Naive thymus-derived CD4-positive, alpha-beta T cell (primary cell): ENCODE data around the gene CCDC102A. TPM values are rescaled to one million over a fixed set of nuclear protein-coding genes. Genes with fewer than 3 reads are reported as not detected.
A peak's percentile ranks its signal among the peaks of the same experiment; 100 is the strongest.

Source experiments
- ATAC-seq: fragments of 150-1000 bp; cut with Tn5 transposase; 2 replicates; pipeline ENCODE4 v1.10.0; 2021; ENCODE audit warnings: mild to moderate bottlenecking, moderate library complexity
- CTCF ChIA-PET: fragments of 350-600 bp; sonication (Branson Sonifier 250); formaldehyde crosslinking; loops from one replicate; lab custom pipeline; 2021; ENCODE audit warnings: antibody characterized with exemption; lab: Charles Lee
- POLR2A ChIA-PET: fragments of 350-600 bp; sonication (Branson Sonifier 250); formaldehyde crosslinking; loops from one replicate; lab custom pipeline; 2021; ENCODE audit warnings: antibody characterized with exemption, inconsistent platforms; lab: Charles Lee
- DNase-seq, 9 donors: peaks; one replicate each; pipeline versions ENCODE4 v3.0.0 to v3.0.0-alpha.2; 2020 to 2022; ENCODE audit warnings: mixed read lengths in 1 of 9
- H3K27ac ChIP-seq: one replicate; pipeline ENCODE4 v1.7.0; 2013; ENCODE audit warnings: mild to moderate bottlenecking, low read depth, low read length, moderate library complexity
- H3K27me3 ChIP-seq, 2 donors: one replicate each; pipeline ENCODE4 v1.7.0; 2013; ENCODE audit warnings: low read length in 2 of 2, mild to moderate bottlenecking in 2 of 2, moderate library complexity in 2 of 2; ENCODE audit not compliant: control insufficient read depth in 2 of 2, insufficient read depth in 2 of 2
- H3K36me3 ChIP-seq, 3 experiments: 1 replicate in 2 of 3; 2 replicates in 1 of 3; pipeline ENCODE4 v1.7.0; 2013; ENCODE audit warnings: low read length in 3 of 3, mild to moderate bottlenecking in 3 of 3, moderate library complexity in 1 of 3; ENCODE audit not compliant: insufficient read depth in 3 of 3, control insufficient read depth in 2 of 3
- H3K4me1 ChIP-seq, 2 donors: one replicate each; pipeline ENCODE4 v1.7.0; 2013; ENCODE audit warnings: low read length in 2 of 2, mild to moderate bottlenecking in 2 of 2, moderate library complexity in 1 of 2; ENCODE audit not compliant: control insufficient read depth in 2 of 2, insufficient read depth in 2 of 2
- H3K4me3 ChIP-seq: 2 replicates; pipeline ENCODE4 v1.7.0; 2013; ENCODE audit warnings: mild to moderate bottlenecking, low read length
- H3K9me3 ChIP-seq, 3 experiments: 1 replicate in 2 of 3; 2 replicates in 1 of 3; pipeline ENCODE4 v1.7.0; 2013; ENCODE audit warnings: low read length in 3 of 3; ENCODE audit not compliant: control insufficient read depth in 2 of 3
- H3K27ac Mint-ChIP-seq, 9 donors: one replicate each; pipeline ENCODE4 v1.8.0; 2020 to 2022; ENCODE audit warnings: mixed read lengths in 9 of 9, mild to moderate bottlenecking in 8 of 9, moderate library complexity in 5 of 9, inconsistent platforms in 2 of 9
- H3K27me3 Mint-ChIP-seq, 5 donors: one replicate each; pipeline ENCODE4 v1.8.0; 2021 to 2022; ENCODE audit warnings: mixed read lengths in 5 of 5, mild to moderate bottlenecking in 1 of 5
- H3K36me3 Mint-ChIP-seq, 5 donors: one replicate each; pipeline ENCODE4 v1.8.0; 2020 to 2022; ENCODE audit warnings: mixed read lengths in 5 of 5, mild to moderate bottlenecking in 3 of 5, inconsistent platforms in 1 of 5
- H3K4me1 Mint-ChIP-seq, 7 donors: one replicate each; pipeline ENCODE4 v1.8.0; 2020 to 2022; ENCODE audit warnings: mixed read lengths in 7 of 7, mild to moderate bottlenecking in 3 of 7, inconsistent platforms in 1 of 7
- H3K4me3 Mint-ChIP-seq, 10 donors: one replicate each; pipeline ENCODE4 v1.8.0; 2020 to 2022; ENCODE audit warnings: mild to moderate bottlenecking in 10 of 10, mixed read lengths in 10 of 10, moderate library complexity in 6 of 10, inconsistent platforms in 2 of 10
- H3K9me3 Mint-ChIP-seq, 11 donors: one replicate each; pipeline ENCODE4 v1.8.0; 2020 to 2022; ENCODE audit warnings: mixed read lengths in 11 of 11, mild to moderate bottlenecking in 4 of 11, inconsistent platforms in 1 of 11, moderate library complexity in 1 of 11
- intact Hi-C, 2 donors: fragments of 100-400 bp; cut with micrococcal nuclease; formaldehyde crosslinking; loops; one replicate each; pipeline ENCODE4 v1.15.1; 2023
- polyA plus RNA-seq, 2 donors: library from polyadenylated mRNA; unstranded; fragments of 300-500 nt; fragmentation: Illumina TruSeq; gene quantifications; one replicate each; pipeline ENCODE4 v1.2.3, GENCODE V29; 2021
- total RNA-seq, 6 experiments: library from RNA in 5 of 6; stranded (reverse) in 5 of 6; gene quantifications; 1 replicate in 5 of 6; 2 replicates in 1 of 6; pipeline ENCODE4 v1.2.3 and lab custom pipeline; 2021 to 2026

The CCDC102A gene
- total and polyA plus RNA-seq, 7 experiments from 2014 or later: 3.0 to 12.7 (median 7.1) TPM

GRCh38 chr16:57531635-57532265 lies 4.6 kb downstream of the CCDC102A start:
- ChIA-PET CTCF (interaction anchor here (1.9 kb wide), 1 partner anchor 12 kb away, joined by 6 read pairs; no protein-coding TSS in a partner anchor), POLR2A (interaction anchor here (0.7 to 2.6 kb wide), 3 partner anchors 10 to 67 kb away, joined by 3 to 16 read pairs (median 3); partner anchors contain the start of gene ADGRG5)
- Histone ChIP-seq H3K27me3 (no peaks in the 10 kb centered on the region), H3K27ac (peak overlapping the region; percentile 87), H3K9me3 (no peaks in the 10 kb centered on the region), H3K4me1 (peaks cover 44 to 56% of the 10 kb centered on the region in 2 donors), H3K4me3 (no peak overlapping the region), H3K36me3 (no peaks in the 10 kb centered on the region)
- H3K4me3 Mint-ChIP-seq: peak overlapping the region in 9 of 10 donors; percentile 79 to 88 (median 84)
- H3K9me3 Mint-ChIP-seq: no peaks in the 10 kb centered on the region
- ATAC-seq (no peak), DNase-seq (peak in 1 of 9 donors; percentile 14)
- H3K4me1 Mint-ChIP-seq: peaks cover 52 to 68% (median 66%) of the 10 kb centered on the region in 7 donors
- peaks cover 0 to 4% (median 3%) of the 10 kb centered on the region in 5 donors for H3K36me3 Mint-ChIP-seq
- intact Hi-C loops: loop anchor here (5.0 to 10.0 kb wide), 3 partner anchors 73 to 1093 kb away; partner anchors contain the start of genes ARL2BP (in 1 of the 2) and CNOT1 (in 1 of the 2)
- H3K27me3 Mint-ChIP-seq: no peaks in the 10 kb centered on the region
- peak overlapping the region; percentile 85 to 99 (median 96) for H3K27ac Mint-ChIP-seq

DNA sequence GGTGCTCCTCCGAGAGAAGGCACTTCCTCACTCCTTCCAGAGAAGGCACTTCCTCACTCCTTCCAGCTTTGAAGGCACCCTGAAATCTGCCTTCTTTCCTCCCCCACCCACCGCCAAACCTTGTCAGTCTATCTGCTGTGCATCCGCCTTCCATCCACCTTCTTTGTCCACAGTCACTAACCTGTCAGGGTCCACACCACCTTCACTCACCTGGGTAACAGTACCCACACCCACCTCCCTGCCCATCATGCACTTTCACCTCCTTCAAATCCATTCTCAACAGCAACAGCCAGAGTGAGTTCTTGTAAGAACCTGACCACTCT lies 5.2 kb downstream of the CCDC102A start:
- ChIA-PET CTCF (interaction anchor here (0.6 to 1.9 kb wide), 2 partner anchors 11 to 137 kb away, joined by 3 to 6 read pairs; no protein-coding TSS in a partner anchor), POLR2A (interaction anchor here (0.8 to 2.6 kb wide), 4 partner anchors 11 to 69 kb away, joined by 3 to 16 read pairs (median 7); partner anchors contain the start of genes ADGRG5 and POLR2C)
- Histone ChIP-seq H3K9me3 (no peaks in the 10 kb centered on the region), H3K27me3 (no peaks in the 10 kb centered on the region), H3K4me1 (peaks cover 44 to 56% of the 10 kb centered on the region in 2 donors), H3K4me3 (no peak overlapping the region), H3K36me3 (no peaks in the 10 kb centered on the region), H3K27ac (peak overlapping the region; percentile 87)
- H3K27ac Mint-ChIP-seq: peak overlapping the region; percentile 85 to 99 (median 96)
- no peaks in the 10 kb centered on the region for H3K27me3 Mint-ChIP-seq
- peaks cover 52 to 68% (median 66%) of the 10 kb centered on the region in 7 donors for H3K4me1 Mint-ChIP-seq
- DNase-seq (no peak), ATAC-seq (no peak)
- H3K4me3 Mint-ChIP-seq: peak overlapping the region; percentile 74 to 88 (median 83)
- intact Hi-C loops: loop anchor here (5.0 to 10.0 kb wide), 3 partner anchors 74 to 1094 kb away; partner anchors contain the start of genes ARL2BP (in 1 of the 2) and CNOT1 (in 1 of the 2)
- no peaks in the 10 kb centered on the region for H3K9me3 Mint-ChIP-seq
- H3K36me3 Mint-ChIP-seq: peaks cover 0 to 4% (median 3%) of the 10 kb centered on the region in 5 donors

- Histone ChIP-seq H3K4me3 (peak overlapping the region; percentile 45), H3K4me1 (peaks cover 44 to 56% of the 10 kb centered on the region in 2 donors), H3K27me3 (no peaks in the 10 kb centered on the region), H3K36me3 (no peaks in the 10 kb centered on the region), H3K9me3 (no peaks in the 10 kb centered on the region), H3K27ac (peak overlapping the region; percentile 87)
- intact Hi-C loops: loop anchor here (1.0 to 10.0 kb wide), 4 partner anchors 11 to 1094 kb away; partner anchors contain the start of genes ARL2BP (in 1 of the 2) and CNOT1 (in 1 of the 2)
- H3K9me3 Mint-ChIP-seq: no peaks in the 10 kb centered on the region
- DNase-seq: peak in 1 of 9 donors; percentile 21
- no peaks in the 10 kb centered on the region for H3K27me3 Mint-ChIP-seq
- H3K27ac Mint-ChIP-seq: peak overlapping the region; percentile 85 to 99 (median 96)
- CTCF ChIA-PET: interaction anchor here (0.6 to 1.9 kb wide), 3 partner anchors 11 to 137 kb away, joined by 3 to 6 read pairs (median 3); partner anchors contain the start of gene ADGRG5
- H3K36me3 Mint-ChIP-seq: peaks cover 0 to 4% (median 3%) of the 10 kb centered on the region in 5 donors
- POLR2A ChIA-PET: interaction anchor here (0.8 to 2.6 kb wide), 6 partner anchors 8 to 86 kb away, joined by 3 to 16 read pairs (median 4); partner anchors contain the start of genes ADGRG5 and POLR2C
- peaks cover 51 to 66% (median 65%) of the 10 kb centered on the region in 7 donors for H3K4me1 Mint-ChIP-seq
- H3K4me3 Mint-ChIP-seq: peak overlapping the region; percentile 74 to 88 (median 83)
- no peak for ATAC-seq
Measured at GRCh38 chr16:57530522-57531252, 5.7 kb downstream of the CCDC102A start.

DNA sequence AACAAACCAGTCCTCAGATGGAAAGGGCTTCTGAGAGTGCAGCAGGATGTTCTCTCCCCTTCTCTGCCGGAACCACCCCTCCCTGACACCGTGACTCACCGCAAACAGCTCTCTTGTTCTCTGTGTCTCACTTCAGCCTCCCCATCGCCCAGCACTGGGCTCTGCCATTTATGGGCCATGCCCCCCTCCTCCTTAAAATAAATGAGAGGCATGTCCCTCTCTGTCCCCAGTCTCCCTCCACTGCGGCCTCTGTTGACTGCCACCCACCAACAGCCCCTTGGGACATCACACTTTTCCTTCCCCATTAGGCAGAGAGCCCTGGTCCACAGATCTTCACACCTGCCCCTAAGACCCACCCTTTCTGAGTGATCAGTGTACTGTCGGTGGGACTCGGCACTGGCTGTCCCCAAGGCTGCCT lies 6.3 kb downstream of the CCDC102A start:
- Histone ChIP-seq H3K27ac (peak overlapping the region; percentile 87), H3K9me3 (no peaks in the 10 kb centered on the region), H3K4me3 (peak overlapping the region; percentile 45), H3K36me3 (no peaks in the 10 kb centered on the region), H3K27me3 (no peaks in the 10 kb centered on the region), H3K4me1 (peaks cover 41 to 54% of the 10 kb centered on the region in 2 donors)
- Mint-ChIP-seq H3K27me3 (no peaks in the 10 kb centered on the region), H3K36me3 (peaks cover 0 to 4% (median 3%) of the 10 kb centered on the region in 5 donors), H3K27ac (peak overlapping the region; percentile 85 to 99 (median 96)), H3K4me1 (peaks cover 49 to 61% (median 59%) of the 10 kb centered on the region in 7 donors), H3K4me3 (peak overlapping the region; percentile 61 to 88 (median 83)), H3K9me3 (no peaks in the 10 kb centered on the region)
- ChIA-PET CTCF (interaction anchor here (1.0 kb wide), 1 partner anchor 12 kb away, joined by 3 read pairs; the partner anchor contains the start of gene ADGRG5), POLR2A (interaction anchor here (1.0 to 2.6 kb wide), 4 partner anchors 9 to 85 kb away, joined by 3 to 16 read pairs (median 8); partner anchors contain the start of genes ADGRG5 and POLR2C)
- intact Hi-C loops: loop anchor here (1.0 to 10.0 kb wide), 4 partner anchors 11 to 1095 kb away; partner anchors contain the start of genes ARL2BP (in 1 of the 2) and CNOT1 (in 1 of the 2)
- peak in 8 of 9 donors; percentile 56 to 83 (median 68) for DNase-seq
- ATAC-seq: peak; percentile 91

DNA sequence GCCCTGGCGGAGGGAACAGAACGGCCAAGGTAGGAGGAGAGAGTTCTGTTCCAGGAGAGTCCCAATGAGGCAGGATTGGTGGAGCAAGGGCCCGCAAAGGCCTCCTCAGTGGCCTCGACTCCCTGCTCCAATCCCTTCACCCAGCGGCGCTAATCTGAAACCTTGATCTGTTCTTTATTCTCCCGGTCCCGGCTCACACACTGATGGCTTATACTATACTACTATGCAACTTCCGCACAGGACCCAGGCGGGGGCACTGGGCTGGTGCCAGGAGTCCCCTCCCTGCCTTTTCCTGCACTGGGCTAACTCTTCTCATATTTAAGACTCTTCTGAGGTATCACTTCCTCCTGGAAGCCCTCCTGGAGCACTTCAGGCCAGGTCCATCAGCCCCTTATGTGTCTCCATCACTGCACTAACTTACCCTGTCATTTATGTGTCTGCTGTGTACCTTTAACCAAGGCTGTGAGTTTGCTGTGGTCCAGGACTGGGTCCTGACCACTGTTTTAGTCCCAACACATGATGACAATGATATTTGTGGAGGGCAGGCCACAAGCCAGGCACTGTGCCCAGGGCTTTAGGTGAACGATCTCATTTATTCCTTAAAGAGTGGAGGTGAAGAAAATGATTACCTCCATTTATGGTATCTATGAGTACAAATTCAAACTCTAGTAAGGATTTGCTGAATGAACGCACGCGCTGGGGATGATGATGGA lies 6.8 kb downstream of the CCDC102A start:
- ATAC-seq: no peak
- Histone ChIP-seq H3K4me3 (no peak overlapping the region), H3K9me3 (no peaks in the 10 kb centered on the region), H3K36me3 (no peaks in the 10 kb centered on the region), H3K4me1 (peaks cover 35 to 49% of the 10 kb centered on the region in 2 donors), H3K27ac (peak overlapping the region; percentile 87), H3K27me3 (no peaks in the 10 kb centered on the region)
- peak overlapping the region; percentile 61 to 88 (median 83) for H3K4me3 Mint-ChIP-seq
- intact Hi-C loops: loop anchor here (1.0 to 10.0 kb wide), 4 partner anchors 10 to 1095 kb away; partner anchors contain the start of genes ARL2BP (in 1 of the 2) and CNOT1 (in 1 of the 2)
- CTCF ChIA-PET: interaction anchor here (1.0 to 2.3 kb wide), 2 partner anchors 11 to 13 kb away, joined by 3 to 9 read pairs; partner anchors contain the start of gene ADGRG5
- H3K9me3 Mint-ChIP-seq: no peaks in the 10 kb centered on the region
- H3K36me3 Mint-ChIP-seq: peaks cover 0 to 4% (median 3%) of the 10 kb centered on the region in 5 donors
- POLR2A ChIA-PET: interaction anchor here (1.0 to 2.6 kb wide), 4 partner anchors 9 to 68 kb away, joined by 4 to 16 read pairs (median 8); partner anchors contain the start of genes ADGRG5 and POLR2C
- peaks cover 49 to 58% (median 54%) of the 10 kb centered on the region in 7 donors for H3K4me1 Mint-ChIP-seq
- peak overlapping the region; percentile 85 to 99 (median 96) for H3K27ac Mint-ChIP-seq
- no peak for DNase-seq
- no peaks in the 10 kb centered on the region for H3K27me3 Mint-ChIP-seq
